GM19452 (cell line): Measurements from ENCODE around the gene LSM3.

ENCODE experiments used
- ATAC-seq: cut with Tn5 transposase; IDR thresholded peaks from one replicate; pipeline ENCODE4 v1.9.1; 2021; ENCODE audit not compliant: unreplicated experiment

LSM3 gene

GRCh38 chr3:14143271-14144225, 35.1 kb upstream of the LSM3 start:
- no peak for ATAC-seq

DNA sequence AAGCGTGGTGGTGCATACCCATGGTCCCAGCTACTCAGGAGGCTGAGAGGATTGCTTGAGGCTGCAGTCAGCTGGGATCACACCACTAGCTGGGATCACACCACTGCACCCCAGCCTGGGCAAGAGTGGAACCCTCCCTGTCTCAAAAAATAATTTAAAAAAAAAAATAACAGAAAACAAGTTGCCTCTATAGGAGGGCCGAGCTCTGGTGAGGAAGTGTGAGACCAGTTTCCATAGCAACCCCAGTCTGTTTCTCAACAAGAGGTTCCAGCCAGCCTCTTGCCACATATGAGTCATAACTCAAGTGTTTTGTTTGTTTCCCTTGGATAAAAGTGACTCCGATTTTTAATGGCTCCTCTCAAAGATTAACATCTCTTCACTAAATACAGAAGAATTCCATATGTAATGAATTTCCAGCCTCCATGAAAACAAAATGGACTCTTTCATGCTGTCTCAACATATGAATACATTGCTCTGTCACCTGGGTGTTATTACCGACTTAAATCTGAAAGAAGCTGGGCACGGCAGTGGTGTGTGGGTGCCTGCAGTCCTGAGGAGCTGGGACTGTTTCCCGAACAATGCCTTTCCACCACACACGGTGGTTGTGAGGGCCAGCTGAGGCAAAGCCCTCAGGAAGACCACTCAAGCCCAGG, 34.1 kb upstream of the LSM3 start:
- ATAC-seq = peak; percentile 91

- ATAC-seq = no peak
Observed at GRCh38 chr3:14145236-14145635, 33.4 kb upstream of the LSM3 start.

DNA sequence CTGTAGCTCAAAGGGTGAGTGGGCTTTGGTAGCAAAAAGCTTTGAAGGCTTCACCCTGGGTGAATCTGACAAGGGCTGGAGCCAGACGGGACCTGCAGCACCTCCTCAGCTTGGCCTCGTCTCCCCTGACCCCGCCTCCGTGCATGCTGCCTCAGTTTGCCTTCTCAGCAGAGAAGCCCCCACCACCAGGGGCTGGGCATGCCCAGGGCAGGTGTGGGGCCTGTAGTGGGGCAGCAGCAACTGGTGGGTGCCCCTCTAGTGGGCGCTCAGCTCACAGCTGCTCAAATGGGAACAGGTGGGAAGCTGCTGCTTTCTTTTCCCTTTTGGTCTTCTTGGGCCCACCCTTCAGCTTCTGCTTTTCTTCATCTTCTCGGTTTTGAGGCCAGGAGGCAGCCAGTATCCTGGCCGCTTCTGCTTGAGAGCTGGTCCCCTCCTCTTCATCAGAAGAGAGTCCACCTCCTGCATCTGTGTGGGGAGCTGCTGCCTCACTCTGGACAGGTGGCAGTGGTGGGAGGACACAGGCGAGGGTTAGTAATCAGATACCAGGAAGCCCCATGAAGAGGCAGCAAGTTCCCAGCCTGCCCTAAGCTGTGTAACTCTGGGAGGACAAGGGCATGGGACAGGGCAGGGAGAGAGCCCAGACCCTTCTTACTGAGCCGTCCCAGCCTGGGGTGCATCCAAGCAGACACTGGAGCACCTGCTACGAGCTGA, 32.8 kb upstream of the LSM3 start:
- no peak for ATAC-seq

- ATAC-seq = no peak
Observed at GRCh38 chr3:14146381-14147065, 32.1 kb upstream of the LSM3 start.

DNA sequence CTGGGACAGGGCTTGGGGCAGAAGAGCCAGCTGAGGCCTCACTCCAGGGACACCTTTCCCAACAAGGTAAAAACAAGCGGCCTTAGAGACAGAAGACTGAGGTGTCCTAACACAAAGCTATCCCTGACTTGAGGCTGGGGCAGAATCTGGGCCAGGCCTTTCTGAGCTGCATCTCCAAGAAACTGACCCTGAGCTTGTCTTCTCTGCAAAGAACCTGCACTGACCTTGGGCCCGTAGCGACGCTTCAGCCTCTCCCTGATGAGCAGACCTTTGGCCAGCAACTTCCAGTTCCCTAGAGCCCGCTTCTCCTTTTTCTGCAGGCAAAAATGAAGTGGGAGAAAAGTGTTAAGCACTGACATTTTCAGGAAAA, 31.6 kb upstream of the LSM3 start:
- ATAC-seq = no peak

DNA sequence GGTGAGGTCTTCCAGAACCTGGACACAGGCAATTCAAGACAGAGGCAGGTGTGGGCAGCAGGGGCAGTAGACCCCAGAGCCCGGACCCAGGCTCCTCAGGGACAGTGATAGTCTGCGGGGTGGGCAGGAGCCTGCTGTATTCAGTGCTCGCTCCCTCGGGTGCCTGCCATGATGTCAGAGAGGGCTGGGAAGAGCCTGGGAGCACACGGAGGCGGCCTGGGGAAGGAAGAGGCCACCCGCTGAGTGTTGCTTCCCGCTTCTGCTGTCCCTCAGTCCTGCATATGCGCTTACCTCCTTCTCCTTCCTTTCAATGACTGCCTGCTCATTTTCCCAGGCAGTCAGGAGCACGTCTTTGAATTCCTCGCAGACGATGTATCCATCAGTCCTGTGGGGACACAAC, 31.0 kb upstream of the LSM3 start:
- ATAC-seq = no peak

DNA sequence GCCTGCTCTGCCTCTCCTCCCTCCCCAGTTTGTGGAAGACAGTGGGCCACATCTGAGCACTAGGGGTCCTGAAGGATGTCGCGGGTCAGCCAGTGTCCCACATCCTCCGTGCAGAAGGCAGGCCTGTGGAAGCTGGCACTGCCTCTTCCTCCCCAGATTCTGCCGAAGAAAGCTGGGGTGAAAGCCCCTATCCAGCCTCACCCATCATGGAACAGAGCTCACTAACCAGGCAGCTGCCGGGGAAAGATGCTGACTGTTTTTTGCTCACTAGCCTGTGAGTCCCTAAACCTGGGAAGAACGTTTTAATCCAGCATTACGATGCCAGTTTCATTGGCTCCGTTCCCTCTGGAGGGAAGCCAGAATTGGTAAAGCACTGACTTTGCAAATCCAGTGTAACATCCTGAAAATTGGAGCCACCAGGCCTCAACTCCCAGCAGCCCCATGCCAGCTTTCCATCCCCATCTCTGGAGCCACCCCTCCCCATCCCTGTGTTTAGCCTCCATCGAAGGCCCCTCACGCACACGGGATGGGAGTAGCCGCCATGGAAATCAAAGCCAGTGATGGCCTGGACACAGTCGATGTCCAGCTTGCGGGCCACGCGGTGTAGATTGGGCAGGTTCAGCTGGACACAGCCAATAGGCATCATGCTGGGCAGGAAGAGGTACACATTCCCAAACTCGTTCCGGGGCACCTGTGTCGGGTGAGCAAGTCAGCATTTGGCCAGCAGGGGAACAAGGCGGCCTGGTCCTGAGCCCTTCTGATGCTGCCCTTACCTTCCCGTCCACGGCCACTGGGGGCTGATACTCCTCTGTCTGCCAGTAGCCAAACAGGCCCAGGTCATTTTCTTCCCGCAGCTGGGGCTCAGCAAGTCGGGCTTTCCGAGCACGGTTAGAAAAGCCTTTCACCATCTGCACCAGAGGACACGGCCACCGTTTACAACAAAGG, 30.3 kb upstream of the LSM3 start:
- ATAC-seq = no peak

DNA sequence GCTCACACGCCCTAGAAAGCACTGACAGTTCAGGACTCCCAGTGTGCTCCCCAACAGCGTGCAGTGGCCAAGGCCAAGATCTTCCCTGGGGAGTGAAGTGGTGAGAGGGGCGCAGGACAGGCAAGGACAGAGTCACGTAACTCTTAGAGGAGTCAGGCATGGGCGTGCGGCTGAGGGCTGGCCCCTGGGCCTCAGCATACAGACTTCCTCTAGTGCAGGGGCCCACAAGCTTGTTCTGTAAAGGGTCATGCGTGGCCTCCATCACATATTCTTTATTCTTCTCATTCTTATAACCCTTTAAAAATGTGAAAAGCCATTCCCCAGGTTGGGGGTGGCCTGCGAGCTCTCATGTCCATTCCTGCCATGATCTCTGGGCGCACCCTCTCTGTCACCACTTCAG, 28.5 kb upstream of the LSM3 start:
- no peak for ATAC-seq

DNA sequence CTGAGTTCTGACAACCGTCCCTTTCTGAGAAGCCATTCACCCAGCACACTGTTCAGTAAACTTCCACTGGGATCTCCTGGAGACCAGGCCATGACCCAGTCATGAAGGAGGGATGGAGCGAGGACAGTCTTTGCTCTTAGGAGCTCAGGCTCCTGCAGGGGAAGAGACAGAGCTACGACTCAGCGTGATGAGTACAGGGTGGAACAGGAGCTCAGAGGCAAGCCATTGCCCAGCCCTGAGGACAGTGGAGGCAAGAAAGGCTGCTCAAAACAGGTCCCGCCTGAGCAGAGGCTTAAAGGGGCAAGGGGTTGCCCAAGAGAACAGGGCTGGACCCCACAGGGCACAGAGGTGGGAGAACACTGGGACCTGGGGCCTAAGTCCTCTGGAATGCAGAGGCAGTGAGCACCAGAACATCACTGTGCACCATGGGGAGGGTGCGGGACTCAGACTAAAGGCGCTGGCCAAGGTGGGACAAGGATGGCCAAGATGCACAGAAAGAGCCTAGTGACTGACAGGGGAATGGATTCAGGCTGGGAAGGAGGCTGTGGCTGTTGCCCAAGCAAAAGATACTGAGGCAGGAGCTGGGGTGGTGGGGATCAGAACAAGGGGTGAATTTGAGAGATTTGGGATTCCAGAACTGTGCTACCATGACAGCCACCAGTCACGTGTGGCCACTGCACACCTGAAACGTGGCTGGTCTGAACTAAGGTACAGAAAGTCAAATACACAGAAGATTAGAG, 28.0 kb upstream of the LSM3 start:
- ATAC-seq = no peak

DNA sequence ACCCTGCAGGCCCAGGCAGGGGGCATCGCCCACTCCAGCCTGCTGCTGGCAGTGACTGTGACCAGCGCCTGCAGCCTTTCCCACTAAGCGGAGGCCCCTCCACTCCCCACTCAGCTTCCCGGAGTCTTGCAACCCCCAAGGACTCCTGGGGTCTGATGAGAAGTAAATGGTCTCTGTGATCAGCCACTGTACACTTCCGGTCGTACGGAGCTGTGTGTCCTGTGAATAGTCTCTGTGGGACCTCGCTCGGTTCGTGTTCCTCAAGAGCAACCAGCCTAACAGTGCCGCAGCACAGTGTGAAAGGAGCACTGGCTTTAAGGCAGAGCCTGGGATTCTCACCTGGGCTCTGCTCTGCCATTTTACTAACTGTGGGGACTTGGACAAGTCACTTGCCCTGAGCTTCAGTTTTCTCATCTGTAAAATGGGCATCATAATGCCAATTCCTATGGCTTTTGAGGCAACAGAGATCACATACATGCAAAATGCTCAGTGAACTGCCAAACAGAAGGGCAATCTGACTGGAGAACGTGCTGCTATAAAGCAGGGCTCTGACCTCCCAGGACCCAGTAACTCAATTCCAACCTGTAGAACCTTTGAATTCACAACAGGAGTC, 27.0 kb upstream of the LSM3 start:
- no peak for ATAC-seq

GRCh38 chr3:14152233-14152962, 26.2 kb upstream of the LSM3 start:
- no peak for ATAC-seq

- ATAC-seq = no peak
Observed at GRCh38 chr3:14152963-14153355, 25.7 kb upstream of the LSM3 start.

- no peak for ATAC-seq
Observed at GRCh38 chr3:14153663-14154062, 25.0 kb upstream of the LSM3 start.

DNA sequence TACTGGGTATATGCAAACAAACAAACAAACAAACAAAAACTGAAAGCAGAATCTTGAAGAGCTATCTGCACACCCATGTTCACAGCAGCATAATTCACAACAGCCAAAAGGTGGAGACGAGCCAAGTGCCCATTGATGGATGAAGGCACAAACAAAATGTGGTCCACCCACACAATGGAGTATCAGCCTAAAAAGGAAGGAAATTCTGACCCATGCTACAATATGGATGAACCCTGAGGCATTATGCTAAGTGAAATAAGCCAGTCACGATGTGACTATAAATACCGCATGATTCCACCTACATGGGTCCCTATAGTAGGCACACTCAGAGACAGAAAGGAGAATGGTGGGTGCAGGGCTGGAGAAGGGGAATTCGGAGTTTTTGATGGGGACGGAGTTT, 24.3 kb upstream of the LSM3 start:
- no peak for ATAC-seq

DNA sequence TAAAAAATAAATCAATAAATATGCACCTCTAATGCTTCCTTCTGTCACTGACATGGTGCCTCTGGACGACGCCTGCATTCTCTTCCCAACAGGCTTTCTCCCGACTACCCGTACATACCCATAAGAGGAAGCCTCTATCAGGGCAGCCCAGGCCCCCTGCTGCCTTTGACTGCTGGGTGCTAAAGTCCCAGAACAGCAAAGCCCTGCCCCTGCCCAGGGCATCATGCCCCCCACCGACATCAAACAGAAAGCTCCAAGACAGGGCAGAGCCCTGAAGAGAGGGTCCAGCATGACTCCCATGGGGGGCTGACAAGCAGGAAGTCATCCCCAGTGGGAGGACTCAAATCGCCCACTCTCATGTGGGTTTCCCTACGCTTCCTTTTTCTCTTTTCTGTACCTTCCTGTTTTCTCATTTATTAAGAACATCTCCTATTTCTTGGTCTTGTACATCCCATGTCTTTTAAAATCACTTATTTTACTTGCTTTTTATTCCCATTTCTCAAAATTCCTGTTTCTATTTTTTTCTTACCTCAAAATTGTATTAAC, 23.6 kb upstream of the LSM3 start:
- ATAC-seq = no peak

- no peak for ATAC-seq
Observed at GRCh38 chr3:14156201-14156600, 22.4 kb upstream of the LSM3 start.
